ENCODE data around the gene CEP41.
A peak's percentile ranks its signal among the peaks of the same experiment; 100 is the strongest.

CEP41 gene

DNA sequence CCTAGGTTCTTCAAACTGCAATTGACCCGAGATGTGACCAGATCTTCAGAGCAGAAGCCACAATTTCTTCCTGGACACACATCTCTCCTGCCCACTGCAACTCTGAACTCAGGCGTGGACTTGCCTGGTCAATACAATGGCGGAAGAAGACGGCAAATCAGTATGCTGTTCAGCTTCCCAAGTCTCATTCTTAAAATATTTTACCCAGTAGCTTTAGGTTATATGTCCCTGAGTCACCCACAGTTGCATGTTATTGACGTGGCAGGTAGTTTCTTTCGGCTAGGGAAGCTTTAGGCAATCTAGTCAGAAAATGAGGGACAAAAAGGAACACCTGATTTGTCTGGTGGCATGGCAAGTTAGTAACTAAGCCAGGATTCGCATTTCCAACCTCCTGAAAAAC is 22.5 kb downstream of the CEP41 start:
- no peak for DNase-seq

DNA sequence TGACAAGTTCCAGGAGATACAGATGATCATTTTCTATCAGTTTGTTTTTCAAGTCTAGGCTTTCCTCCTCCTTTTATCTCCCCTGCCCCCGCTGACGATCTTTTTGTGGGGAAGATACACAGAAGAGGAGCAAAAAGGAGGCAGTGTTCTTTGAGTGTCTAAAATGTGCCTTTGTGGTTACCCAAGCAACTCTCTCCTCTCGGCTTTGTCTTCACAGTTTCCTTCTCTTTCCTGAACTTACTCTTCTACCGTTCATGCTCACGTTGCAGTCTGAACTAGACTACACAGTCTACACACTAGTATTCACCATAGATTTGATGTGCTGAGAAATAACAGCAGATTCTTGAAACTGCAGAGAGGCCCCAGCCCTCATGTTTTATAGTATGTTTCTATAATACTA is 23.6 kb downstream of the CEP41 start:
- no peak for DNase-seq

DNA sequence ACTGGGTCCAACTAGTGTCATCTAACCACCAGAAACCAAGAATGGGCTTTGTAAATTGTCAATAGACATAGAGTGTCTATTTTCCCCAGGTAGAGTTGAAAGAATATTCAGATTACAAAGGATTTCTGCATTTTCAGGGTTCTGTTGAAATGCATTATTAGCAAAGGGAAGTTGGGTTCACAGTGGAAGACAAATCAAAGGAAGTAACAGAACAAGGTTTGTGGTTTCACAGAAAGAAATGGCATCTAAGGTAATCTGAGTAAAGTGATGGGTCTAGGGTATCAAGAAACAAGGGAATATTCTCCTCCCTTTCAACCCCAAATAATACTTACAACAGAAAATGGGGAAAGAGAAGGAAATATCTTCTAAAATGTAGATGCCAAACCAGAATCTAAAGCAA is 25.8 kb downstream of the CEP41 start:
- DNase-seq, result no peak

DNA sequence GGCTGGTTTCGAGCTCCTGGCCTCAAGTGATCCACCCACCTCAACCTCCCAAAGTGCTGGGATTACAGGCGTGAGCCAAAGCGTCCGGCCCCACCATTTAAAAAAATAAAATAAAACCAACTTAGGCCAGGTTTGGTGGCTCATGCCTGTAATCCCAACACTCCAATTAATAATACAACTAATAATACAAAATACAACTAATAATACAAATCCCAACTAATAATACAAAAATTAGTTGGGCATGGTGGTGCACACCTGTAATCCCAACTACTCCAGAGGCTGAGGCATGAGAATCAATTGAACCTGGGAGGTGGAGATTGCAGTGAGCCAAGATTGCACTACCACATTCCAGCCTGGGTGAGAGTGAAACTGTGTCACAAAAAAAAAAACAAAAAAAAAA is 27.6 kb downstream of the CEP41 start:
- no peak for DNase-seq

DNA sequence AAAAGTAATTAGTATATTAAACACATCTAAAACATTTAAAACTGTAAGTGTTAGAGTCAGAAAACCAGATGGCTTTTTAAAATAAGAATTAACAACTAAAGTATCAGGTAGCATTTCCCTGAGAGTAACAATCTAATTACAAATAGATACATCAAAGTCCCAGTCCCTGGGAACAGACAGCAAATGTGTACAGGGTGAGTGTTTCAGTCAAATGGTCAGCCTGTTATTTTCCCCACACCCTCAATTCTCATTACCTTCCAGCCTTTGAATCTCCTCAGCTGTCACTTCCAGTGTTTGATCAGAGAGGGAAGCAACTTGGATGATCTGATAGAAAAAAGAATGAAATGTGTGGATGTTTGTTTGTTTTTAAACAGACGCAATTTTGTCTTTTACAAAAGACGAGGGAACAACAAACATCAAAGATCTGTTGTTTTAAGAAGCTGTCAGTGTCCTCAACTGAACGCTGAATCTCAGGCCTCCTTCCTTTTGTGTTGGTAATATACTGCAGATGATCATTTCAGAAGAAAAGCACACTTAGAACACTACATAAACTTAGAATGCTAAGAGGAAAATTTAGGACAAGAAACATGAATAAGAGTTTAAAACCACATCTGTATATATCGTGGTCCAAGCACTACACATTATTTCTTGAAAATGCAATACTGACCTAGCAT is 29.8 kb downstream of the CEP41 start:
- no peak for DNase-seq

DNA sequence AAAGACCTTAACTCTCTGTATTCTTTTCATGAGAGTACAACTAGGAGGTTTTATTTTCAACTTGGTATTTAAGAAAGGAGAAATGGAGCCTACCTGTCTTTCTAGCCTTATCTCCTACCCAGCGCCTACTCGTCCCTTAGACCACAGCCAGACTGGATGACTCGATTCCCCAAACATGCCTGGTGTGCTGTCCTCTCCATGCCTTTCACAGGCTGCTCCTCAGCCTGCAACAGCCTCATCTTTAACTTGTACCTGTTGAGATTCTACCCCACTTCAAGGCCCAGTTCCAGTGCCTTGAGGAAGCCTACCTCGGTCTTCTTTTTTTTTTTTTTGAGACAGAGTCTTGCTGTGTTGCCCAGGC is 31.1 kb downstream of the CEP41 start:
- DNase-seq, result no peak

DNA sequence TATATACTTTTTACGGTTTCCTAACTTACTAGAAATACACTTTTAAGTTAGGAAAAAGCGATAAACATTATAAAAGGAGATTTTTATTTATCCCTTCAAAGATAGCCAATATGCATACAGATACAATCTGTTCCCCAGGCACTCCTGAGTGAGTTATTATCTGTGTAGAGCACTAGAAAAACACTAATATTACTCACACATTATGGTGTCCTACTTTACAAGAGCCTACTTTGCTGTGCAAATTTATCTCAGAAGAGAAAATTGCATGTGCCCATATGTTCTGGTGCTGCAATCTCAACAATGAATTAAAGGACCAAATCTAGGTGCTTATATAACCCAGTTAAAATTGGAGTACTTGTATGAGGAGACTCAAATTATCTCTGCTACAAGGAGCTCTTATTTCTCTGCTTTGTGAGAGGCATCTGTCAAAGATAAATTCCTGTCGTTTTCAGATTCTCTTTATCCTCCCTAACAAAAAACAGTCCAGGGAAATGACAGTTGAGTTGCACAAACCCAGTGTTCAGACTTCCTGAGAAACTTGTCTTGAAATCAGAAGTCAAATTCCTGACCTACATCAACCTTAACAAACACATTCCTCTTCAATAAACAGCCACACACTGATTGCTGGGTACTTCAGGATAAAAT is 31.6 kb downstream of the CEP41 start:
- no peak for DNase-seq

DNA sequence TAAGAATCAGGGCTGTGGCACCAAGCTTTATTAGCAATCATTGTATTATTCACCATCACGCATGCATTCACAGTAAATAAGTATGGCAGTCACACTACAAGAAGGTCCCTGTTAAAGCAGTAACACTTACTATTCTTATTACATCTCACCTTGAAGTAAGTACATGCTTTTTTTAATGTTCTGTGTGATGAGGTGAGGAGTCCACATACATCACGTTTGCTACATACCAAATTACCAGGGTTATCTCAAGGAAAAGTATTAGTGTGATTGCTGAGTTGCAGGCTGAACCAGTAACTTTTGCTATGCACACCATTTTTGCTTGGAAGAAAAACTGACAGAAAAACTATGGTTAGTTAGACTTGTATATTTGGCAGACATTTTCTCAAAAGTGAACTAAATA is 35.8 kb downstream of the CEP41 start:
- no peak for DNase-seq

DNA sequence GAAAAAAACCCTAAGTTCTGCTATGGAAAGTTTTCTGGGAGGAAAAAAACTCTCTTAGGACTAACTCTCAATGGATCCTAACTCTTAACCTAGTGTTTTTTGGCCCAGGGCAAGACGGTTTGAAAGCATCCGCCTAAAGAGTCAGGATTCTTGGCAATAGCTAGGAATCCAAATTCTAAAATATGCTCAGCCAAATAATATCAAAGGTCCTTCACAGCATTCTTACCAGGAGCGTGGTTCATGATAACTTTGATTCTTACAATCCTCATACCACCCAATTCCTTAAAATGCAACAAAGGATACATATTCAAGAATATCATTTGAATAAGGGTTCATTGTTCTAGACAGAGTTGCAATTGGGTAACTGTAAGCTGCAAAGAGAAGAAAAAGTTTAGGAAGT is 39.2 kb downstream of the CEP41 start:
- no peak for DNase-seq

DNA sequence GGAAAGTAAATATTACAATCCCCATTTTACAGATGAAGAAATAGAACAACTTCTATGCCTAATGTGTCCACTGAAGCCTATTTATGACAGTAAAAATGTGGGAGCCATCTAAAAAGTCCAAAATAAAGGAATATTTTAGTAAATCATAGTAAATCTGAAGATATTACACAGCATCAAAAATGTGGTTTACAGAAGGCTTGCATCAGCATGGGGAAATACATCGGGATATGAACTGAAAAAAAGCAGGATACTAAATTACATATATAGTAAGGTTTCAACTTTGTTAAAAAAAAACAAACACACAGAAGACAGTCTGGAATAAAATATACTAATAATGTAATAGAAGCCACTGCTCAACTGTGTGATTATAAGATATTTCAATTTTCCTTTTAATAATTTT is 39.7 kb downstream of the CEP41 start:
- no peak for DNase-seq

DNA sequence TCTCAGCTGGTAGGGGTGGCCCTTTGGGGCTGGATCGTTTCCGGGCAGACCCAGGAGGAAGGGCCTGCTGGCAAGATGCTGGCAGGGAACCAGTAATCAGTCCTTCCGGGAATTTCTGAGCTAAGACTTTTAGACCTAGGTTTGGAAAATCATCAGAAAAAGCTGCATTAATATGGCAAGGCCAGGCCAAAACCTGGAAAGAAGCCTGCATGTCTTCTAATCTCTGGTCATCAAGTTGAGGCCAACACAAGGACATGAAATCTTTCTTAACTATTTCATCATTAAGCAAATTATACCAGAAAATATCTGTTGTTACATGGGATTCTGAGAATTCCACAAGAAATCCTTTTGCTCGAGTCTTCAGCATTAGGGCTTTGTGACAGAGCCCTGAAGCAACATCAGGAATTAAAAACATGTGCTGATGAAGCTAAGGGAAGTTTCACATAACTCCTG is 40.7 kb downstream of the CEP41 start:
- no peak for DNase-seq

DNA sequence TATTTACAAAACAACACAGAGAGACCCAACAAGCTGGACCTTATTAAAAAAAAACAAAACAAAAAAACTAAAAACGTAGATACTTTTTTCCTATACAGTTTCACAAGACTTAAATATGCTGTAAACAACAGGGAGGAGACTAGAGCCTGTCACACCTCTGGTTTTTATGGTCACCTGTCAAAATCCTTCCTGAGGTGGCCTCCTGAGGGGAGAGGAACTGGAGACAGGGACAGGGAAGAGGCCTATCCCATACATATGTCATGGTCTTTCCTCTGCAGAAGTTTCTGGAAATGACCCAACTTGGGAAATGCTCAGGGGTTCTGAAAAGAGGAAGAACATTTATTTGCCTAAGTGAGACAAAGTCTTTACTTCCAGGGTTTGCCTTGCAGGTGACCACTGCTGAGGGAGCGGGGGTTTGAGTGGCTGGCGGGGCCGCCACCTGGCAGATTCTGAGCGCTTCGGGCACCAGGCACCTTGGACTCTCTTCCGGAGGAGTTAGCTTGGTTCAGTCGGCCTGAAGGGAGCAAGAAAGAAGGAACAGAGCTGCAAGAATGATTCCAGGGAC is 42.2 kb downstream of the CEP41 start:
- no peak for DNase-seq

DNA sequence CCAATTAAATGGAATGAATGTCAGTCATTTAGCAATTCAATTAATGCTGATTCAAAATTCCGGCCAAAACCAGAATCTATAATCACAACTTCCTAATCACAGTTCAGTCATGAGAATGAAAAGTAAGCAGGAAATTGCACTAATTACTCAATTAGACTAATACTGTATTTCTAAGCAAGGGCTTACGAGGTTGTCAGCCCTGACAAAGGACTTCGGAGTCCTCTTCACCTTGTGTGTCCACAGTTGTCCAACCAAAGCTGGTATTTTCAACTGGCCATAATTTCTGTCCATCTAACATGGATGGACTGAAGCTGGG is 43.1 kb downstream of the CEP41 start:
- peak; percentile 87 for DNase-seq

DNA sequence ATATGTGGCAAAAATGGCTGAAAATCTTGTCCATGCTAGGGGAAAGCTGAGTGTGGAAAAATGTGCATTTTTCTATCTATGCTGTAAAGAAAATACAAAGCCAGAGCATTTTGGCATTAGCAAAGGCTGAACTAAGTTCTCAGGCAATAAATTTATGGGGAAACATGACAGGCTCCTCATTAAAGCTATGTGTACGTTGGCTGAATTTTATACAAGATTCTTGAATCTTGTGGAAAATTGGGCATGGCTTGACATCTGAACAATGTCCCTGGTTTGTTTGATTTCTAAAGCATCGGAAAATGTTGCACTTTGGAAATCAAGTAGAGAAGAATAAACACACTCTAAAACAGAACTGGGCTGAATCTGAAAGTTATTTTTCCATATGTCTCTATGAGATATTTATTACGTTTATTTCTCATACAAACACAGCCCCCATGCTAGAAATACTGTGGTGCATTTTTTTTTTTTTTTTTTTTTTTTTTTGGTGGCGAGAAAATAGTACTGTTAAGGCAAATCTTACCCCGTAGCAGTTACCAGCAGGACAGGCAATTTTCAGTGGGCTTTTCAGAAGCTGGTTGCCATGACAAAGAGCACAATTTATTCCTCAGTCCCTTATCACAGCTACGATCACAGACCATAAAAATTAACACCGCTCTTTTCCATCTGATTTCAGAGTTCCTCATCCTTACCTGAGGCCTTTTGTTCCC is 43.6 kb downstream of the CEP41 start:
- DNase-seq, result no peak

DNA sequence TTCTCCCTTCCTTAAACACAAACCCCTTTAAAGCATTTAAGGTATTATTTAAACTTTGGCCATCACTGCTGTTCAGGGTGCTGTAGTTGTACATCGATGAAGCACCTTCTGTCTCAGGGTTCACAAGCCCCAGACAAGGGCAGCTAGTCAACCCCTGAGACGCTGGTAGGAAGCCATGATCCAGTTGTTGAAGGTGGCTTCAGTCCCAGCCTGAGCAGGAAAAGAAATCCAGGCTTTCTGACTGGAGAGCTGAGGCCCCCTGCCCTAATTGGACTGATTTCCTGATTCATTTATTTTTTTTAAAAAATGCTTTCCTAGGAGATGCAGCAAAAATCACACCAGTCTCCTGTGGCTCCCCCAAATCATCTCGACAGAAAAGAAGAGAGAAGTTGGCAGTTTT is 44.7 kb downstream of the CEP41 start:
- DNase-seq, result no peak

DNA sequence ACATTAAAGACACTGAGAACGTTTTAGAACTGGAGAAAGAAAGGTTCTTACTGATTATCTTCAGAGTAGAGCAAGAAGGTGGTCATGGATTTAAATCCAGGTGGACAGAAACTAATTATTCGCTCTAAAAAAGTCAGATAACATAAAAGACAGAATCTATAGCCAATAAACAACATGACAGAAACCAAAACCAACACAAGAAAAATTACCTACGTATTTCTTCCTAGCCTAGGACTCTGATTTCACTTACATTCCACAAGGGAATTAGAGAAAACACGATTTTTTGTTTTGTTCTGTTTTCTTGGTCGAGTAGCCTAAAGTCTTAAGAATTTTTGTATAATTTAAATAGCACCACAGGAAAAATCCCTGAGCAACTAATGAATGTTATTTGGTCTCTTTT is 45.4 kb downstream of the CEP41 start:
- DNase-seq, result no peak

DNA sequence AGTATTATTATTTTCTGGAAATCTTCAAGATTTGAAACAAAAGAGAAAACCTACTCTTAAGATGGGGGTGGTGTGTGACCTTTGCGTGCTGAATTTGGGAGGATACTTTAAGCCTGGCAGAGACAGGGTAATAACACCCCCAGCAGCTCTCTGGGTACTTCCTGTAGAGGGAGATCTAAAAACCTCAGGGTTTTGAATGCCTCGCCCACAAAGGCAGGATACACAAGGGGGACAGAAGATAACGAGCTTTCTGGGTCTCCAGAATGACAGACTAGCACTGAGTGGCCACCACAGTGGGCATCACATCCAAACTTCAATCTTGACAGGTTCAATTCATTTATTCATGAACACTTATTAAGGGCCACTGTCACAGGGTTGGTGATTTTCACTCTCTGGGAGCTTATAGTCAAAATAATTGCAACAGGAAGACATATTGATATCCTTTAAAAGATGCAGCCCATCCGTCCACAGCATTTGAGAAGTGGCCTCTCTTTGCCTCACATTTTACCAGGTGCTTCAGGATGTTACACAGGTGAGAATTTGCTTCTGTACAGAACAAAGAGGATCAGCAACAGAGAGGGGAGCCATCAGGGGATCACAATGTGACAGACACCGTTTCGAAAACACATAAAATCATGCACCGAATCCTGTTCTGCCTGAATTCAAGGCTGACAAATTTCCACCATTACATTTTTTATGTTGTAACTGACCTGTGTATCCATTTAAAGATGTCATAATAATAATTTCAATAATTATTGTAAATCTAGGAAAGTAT is 46.2 kb downstream of the CEP41 start:
- no peak for DNase-seq

DNA sequence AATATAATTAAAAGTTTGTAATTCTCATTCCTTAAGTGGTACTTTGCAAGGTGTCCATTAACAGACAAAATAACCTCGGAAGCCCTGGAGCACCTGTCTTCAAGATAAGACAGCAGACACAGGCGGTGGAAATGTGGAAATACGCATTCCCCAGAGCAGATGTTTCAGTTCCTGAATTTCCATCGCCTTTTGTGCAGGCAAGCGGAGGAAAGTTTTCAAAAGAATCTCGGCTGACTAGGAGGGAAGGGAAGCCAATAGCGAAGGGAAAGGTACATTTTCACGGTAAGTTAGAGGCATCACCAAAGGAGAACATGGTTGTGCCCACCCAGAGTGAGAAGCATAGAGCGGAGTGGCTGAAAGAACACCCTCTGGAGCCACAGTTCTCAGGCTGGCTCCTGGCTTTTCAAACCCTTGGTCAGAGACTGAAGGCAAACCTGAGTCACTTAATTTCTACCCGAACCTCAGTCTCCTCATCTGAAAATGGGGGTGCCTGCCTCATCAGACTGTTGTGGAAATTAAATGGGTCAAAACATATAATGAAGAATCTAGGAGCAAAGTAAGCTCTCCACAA is 46.9 kb downstream of the CEP41 start:
- DNase-seq, result no peak

DNA sequence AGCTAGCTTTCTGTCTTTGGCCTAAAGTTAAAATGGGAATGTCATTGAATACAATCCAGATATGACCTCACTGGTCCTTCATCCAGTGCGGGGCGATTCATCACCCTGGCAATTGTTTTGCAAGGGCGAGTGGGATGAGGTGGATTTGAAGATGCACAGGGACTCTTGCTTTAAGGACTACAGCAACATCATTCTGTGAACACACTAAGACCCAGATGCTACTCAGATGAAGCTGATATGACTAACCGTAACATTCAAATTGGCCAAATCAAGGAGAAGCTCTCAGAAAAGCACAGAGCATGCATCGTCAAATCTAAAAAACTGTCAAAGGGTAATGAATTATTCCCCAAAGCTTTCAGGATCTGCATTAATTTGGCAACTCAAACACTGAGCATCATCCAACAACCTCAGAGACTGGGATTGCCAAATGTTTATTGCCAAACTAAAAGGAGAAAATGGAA is 47.7 kb downstream of the CEP41 start:
- no peak for DNase-seq

DNA sequence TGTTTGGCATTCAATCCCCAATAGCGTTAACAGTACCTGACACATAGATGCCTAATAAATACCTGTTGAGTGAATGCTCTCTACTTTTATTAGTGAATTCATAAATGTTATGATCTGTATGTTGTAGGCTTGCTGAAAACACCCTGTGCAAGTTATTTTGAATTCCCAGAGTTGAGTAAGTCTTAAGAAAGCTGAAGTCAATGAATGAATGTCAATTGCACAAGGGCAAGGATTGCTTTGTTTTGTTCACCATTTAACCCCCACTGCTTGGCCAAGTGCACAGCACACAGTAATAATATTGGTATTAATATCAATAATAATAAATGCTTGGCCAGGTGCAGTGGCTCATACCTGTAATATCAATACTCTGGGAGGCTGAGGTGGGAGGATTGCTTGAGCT is 50.3 kb downstream of the CEP41 start:
- DNase-seq, result no peak

DNA sequence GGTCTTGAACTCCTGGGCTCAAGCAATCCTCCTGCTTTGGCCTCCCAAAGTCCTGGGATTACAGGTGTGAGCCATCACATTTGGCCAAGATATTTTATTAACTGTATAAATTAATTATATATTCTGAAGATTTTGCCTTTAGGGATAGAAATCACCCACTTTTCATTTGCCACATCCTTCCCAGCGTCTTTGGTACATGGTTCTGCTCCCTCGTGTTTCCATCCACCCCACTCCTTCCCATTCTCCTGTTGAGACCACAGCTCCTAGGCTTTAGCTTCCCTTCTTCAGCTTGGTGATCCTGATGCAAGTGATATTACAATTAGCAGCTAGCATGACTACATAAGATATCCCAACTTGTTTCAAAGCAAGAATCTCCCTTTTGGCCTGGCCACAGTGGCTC is 52.1 kb downstream of the CEP41 start:
- DNase-seq, result no peak

DNA sequence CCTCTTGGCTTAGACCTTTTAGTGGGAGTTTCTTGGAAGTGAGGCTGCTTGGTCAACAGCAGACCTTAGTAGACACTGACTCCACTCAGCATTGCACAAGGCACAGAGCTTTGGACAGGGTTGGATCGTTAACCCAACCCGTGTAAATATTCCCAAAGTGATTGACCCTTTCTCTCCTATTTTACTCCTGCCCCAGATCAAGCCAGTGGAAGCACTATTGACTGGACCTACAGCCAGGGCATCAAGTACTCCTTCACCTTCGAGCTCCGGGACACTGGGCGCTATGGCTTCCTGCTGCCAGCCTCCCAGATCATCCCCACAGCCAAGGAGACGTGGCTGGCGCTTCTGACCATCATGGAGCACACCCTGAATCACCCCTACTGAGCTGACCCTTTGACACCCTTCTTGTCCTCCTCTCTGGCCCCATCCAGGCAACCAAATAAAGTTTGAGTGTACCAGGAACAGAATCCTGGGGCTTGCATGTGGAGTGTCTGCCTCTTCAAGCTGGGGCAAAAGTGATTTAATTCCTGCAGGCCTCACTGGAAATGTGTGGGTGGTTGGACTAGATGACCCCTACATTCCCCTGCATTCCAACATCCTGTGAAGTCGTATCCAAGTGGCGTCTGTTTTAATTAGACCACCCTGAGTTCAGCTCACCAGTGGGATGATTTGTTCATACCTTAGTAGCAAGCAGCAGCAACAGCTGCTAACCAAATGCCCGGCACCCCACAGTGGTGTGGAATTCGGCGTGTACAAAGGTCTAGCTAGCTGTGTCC is 53.0 kb downstream of the CEP41 start:
- DNase-seq, result no peak
